ENCODE data around the gene DSCAM.

Gene DSCAM

DNA sequence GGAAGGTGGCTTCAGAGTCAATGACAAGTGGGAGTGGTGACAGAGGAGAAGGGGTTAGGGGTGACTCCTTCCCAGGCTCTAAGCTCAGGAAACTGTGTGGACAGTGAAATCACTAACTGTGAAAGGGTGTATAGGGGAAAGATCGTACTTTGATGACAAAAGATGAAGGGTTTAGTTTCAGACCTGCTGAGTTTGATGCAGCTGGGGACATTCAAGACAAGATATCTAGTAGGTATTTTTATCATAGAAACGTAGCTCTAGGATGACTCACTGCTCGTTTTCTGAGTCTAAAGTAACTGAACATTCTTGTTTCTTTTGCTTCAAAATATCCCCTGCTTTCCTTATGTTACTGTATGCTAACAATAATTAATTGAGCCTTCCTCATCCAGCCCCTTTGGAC lies 830.7 kb downstream of the DSCAM start:
- DNase-seq, result no peak

- DNase-seq, result no peak
Measured at GRCh38 chr21:40015818-40016217, 831.1 kb downstream of the DSCAM start.

- no peak for DNase-seq
Measured at GRCh38 chr21:40014394-40014793, 832.6 kb downstream of the DSCAM start.

DNA sequence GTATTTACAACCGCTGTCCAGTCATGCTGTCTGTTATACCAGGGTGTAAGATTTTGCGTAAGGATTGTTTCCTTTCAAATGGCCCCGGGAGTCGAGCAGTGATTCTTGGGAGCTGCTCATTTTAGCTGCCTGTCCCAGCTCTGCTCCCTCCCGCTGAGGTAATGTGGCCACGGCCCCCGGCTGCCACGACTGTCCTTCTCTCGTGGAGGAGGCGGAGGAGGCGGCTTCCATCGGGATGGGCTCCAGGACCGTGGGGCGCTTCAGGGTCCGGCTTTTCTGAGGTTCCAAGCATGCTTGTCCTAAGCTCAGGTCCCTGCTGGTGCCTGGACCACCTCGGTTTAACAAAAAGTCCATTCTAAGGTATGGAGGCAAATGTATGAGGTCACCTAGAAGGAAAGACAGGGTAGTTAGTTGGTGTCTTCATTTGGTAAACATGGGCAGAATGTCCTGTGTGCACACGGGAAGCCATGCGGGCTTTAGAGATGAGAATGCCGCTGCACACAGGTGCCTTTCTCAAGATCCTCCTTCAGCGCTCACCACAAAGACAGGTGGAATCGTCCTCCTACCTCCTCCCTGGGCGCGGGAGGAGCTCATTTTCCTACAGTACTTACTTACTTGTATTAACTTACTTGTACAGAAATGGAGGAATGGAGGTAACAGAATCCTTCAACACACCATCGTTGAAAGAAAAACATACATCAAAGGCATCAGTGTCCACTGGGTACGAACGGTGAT lies 833.8 kb downstream of the DSCAM start:
- DNase-seq, result no peak

DNA sequence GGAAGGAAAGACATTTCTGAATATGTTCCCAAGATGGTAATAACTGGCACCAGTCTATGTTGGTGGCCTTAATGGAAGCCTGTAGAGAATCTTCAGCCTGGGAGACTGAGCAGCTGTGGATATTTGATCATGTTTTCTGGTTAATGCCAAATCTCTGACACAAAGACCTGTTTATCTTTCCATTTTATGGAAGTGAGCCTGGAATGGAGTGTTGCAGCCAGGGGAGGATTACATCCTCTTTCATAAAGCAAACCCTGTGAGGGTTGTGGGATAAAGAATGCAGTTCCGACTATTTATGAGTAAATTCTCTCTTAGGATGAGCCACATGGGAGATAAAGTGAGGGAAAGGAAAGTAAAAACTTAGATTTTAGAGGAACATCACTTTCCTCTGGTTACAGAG lies 835.6 kb downstream of the DSCAM start:
- no peak for DNase-seq

DNA sequence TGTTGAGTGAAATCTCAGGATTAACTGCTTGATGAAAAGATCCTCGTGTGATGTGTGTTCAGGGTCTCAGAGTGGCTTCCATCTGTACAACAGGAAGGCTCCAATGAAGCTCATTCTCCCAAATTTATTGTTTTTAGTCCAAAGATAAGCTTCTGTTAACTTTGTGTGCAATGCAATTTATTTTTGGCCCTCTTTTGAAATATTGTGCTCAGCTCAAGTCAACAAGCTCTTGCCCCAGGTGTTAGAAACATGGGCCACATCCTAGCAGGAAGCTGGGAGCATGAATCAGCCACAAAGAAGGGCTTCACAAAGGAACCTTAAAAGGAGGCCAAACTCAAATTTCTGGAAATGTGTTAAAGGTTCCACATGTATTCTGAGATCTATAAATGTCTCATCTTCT lies 844.0 kb downstream of the DSCAM start:
- no peak for DNase-seq

GRCh38 chr21:39984286-39984991 lies 862.5 kb downstream of the DSCAM start:
- no peak for DNase-seq

- DNase-seq, result no peak
Measured at GRCh38 chr21:39980241-39980820, 866.6 kb downstream of the DSCAM start.

- no peak for DNase-seq
Measured at GRCh38 chr21:39979321-39979720, 867.6 kb downstream of the DSCAM start.

- DNase-seq, result no peak
Measured at GRCh38 chr21:39976800-39977199, 870.2 kb downstream of the DSCAM start.

- DNase-seq, result no peak
Measured at GRCh38 chr21:39972976-39973770, 873.8 kb downstream of the DSCAM start.

GRCh38 chr21:39972471-39972870 lies 874.5 kb downstream of the DSCAM start:
- no peak for DNase-seq

- DNase-seq, result no peak
Measured at GRCh38 chr21:39971956-39972355, 875.0 kb downstream of the DSCAM start.

GRCh38 chr21:39969691-39970364 lies 877.1 kb downstream of the DSCAM start:
- no peak for DNase-seq

DNA sequence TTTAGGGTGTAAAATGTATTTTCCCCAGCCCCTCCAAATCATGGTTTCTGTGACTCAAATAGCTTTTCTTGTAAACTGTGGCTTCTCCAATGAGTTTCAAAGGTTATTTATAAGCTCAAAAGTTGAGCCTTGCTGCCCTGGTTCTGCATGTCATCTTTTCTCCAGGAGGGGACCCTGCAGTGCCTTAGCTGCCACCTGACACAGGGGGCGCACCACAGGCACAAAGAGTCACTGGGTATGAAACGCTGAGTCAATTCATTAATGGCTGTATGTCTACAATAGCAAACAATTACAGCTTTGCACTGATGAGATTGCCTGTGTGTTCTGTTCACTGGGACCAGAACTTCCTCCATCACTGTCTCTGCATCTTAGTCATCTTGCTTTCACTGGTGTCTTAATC lies 878.9 kb downstream of the DSCAM start:
- no peak for DNase-seq

DNA sequence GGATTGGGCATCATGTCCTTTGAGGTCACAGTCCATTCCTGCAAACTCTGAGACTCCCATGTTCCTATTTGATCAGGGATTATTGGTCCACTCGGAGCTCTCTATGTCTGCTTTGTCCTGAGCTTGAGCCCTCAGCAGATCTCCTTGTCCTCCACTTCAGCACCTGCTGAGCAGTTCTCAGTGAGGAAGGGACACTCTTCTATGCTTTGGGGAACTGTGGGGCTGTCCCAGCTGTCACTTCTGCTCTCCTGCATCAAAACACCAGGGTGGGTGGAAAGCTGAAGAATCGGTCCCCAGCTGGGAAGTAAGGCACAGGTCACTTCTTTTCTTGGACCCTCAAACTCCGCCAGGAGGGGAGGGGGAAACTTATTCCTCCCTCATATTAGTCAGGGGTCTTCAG lies 880.2 kb downstream of the DSCAM start:
- DNase-seq, result no peak

GRCh38 chr21:39965026-39965425 lies 881.9 kb downstream of the DSCAM start:
- DNase-seq, result no peak

DNA sequence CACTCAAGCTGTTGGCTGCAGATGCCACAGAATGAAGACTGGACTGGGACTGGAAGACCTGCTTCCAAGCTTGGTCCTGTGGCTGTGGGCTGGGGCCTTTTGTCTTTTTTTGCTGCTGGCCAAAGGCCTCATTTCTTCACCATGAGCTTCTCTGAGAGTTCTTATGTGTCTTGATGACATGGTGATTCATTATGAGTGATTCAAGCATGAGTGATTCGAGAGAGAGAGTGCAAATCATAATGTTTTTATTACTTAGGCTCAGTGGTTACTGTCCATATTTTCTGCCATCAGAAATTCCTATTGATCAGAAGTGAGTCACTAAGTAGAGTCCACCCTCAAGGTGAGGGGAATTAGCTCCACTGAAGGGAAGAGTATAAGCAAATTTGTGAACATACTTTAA lies 885.7 kb downstream of the DSCAM start:
- DNase-seq, result no peak

Measured in NCI-H1436 (cell line).